Common myeloid progenitor, CD34-positive (primary cell): ENCODE data around the gene BTBD2. TPM values are rescaled to one million over a fixed set of nuclear protein-coding genes. Genes with fewer than 3 reads are reported as not detected.

Experiments
- CTCF ChIA-PET: fragments of 350-600 bp; sonication (Branson Sonifier 250); formaldehyde crosslinking; loops from one replicate; lab custom pipeline; 2021; ENCODE audit warnings: antibody characterized with exemption; lab: Charles Lee
- POLR2A ChIA-PET: fragments of 350-600 bp; sonication (Branson Sonifier 250); formaldehyde crosslinking; loops from one replicate; lab custom pipeline; 2021; ENCODE audit warnings: antibody characterized with exemption; lab: Charles Lee
- DNase-seq, 3 donors: peaks; one replicate each; pipeline versions ENCODE4 v3.0.0 to v3.0.0-alpha.2; 2013
- H3K27ac ChIP-seq, 2 experiments: 1 replicate in 1 of 2; 2 replicates in 1 of 2; pipeline ENCODE4 v1.7.0; 2013; ENCODE audit warnings: inconsistent platforms in 2 of 2, low read length in 2 of 2, mild to moderate bottlenecking in 2 of 2, low read depth in 1 of 2, moderate library complexity in 1 of 2; ENCODE audit not compliant: severe bottlenecking in 2 of 2, insufficient read depth in 1 of 2, poor library complexity in 1 of 2
- H3K27me3 ChIP-seq, 5 experiments: replicated peaks in 2 of 5; 1 replicate in 3 of 5; 2 replicates in 2 of 5; pipeline versions ENCODE4 v1.6.1 to v1.7.0; 2013; ENCODE audit warnings: low read length in 4 of 5, mild to moderate bottlenecking in 2 of 5, moderate library complexity in 2 of 5, inconsistent platforms in 1 of 5; ENCODE audit not compliant: insufficient read depth in 5 of 5, control insufficient read depth in 4 of 5
- H3K36me3 ChIP-seq, 4 experiments: 1 replicate in 2 of 4; 2 replicates in 2 of 4; pipeline versions ENCODE4 v1.6.1 to v1.7.0; 2013; ENCODE audit warnings: low read length in 3 of 4, control low read depth in 1 of 4, mild to moderate bottlenecking in 1 of 4; ENCODE audit not compliant: control insufficient read depth in 4 of 4, insufficient read depth in 4 of 4
- H3K4me1 ChIP-seq, 4 experiments: 1 replicate in 3 of 4; 2 replicates in 1 of 4; pipeline versions ENCODE4 v1.6.1 to v1.7.1; 2013; ENCODE audit warnings: low read length in 3 of 4, mild to moderate bottlenecking in 3 of 4, control low read depth in 1 of 4, inconsistent platforms in 1 of 4, moderate library complexity in 1 of 4; ENCODE audit not compliant: control insufficient read depth in 4 of 4, insufficient read depth in 4 of 4; ENCODE audit errors: control extremely low read depth in 1 of 4
- H3K4me3 ChIP-seq, 7 experiments: 1 replicate in 4 of 7; 2 replicates in 3 of 7; pipeline versions ENCODE4 v1.5.1 to v1.7.0; 2013; ENCODE audit warnings: mild to moderate bottlenecking in 7 of 7, low read length in 6 of 7, moderate library complexity in 6 of 7, inconsistent platforms in 2 of 7, low read depth in 2 of 7, control low read depth in 1 of 7; ENCODE audit not compliant: insufficient read depth in 4 of 7, control insufficient read depth in 1 of 7; ENCODE audit errors: extremely low read depth in 1 of 7
- H3K9me3 ChIP-seq, 5 experiments: 1 replicate in 4 of 5; 2 replicates in 1 of 5; pipeline versions ENCODE4 v1.6.1 to v1.7.1; 2013; ENCODE audit warnings: low read length in 4 of 5, mild to moderate bottlenecking in 2 of 5, inconsistent platforms in 1 of 5, low read depth in 1 of 5, moderate library complexity in 1 of 5; ENCODE audit not compliant: control insufficient read depth in 4 of 5, insufficient read depth in 2 of 5; ENCODE audit errors: control extremely low read depth in 1 of 5
- WGBS: methylation state at CpG from one replicate; pipeline ENCODE4 v1.1.5; 2013; ENCODE audit not compliant: insufficient coverage; 5-methylcytosine and 5-hydroxymethylcytosine counted together
- polyA plus RNA-seq: library from polyadenylated mRNA; unstranded; fragments of 120-200 nt; gene quantifications from one replicate; pipeline ENCODE4 v1.2.1, GENCODE V29; 2013

The BTBD2 gene
- 78.4 TPM for polyA plus RNA-seq

- peak; percentile 80 to 88 (median 82) for DNase-seq
- Histone ChIP-seq H3K27me3 (no peaks in the 10 kb centered on the region), H3K4me1 (peaks cover 0 to 32% (median 19%) of the 10 kb centered on the region in 4 experiments), H3K9me3 (no peaks in the 10 kb centered on the region), H3K36me3 (peaks cover 0 to 11% (median 1%) of the 10 kb centered on the region in 4 experiments), H3K4me3 (peak within 1 kb of the TSS; percentile 19 to 84 (median 62)), H3K27ac (peak within 1 kb of the TSS in 1 of 2 experiments; percentile 25)
- POLR2A ChIA-PET, result interaction anchor here (0.7 to 1.1 kb wide), 3 partner anchors 34 to 59 kb away, joined by 3 to 4 read pairs (median 3); no protein-coding TSS in a partner anchor
- WGBS, result no CpG with 5 or more reads among the region's 20 CpGs
- CTCF ChIA-PET, result no interaction called here
Observed at GRCh38 chr19:2015608-2015950, at the start of gene BTBD2. Gene BTBD2, minus strand, starts transcription at chr19:2015714. Its CDS starts 11 bp downstream, at chr19:2015703.

GRCh38 chr19:2064788-2065524 is 49.4 kb upstream of the BTBD2 start:
- 94% methylated on average over 32 of the region's 38 CpGs for WGBS

GRCh38 chr19:2064395-2064787 is 48.9 kb upstream of the BTBD2 start:
- ChIA-PET POLR2A (interaction anchor here (0.6 to 2.1 kb wide), 2 partner anchors 13 to 166 kb away, joined by 3 to 4 read pairs; partner anchors contain the start of gene MKNK2), CTCF (interaction anchor here (0.7 to 1.1 kb wide), 2 partner anchors 13 to 45 kb away, joined by 3 to 4 read pairs; partner anchors contain the start of gene MKNK2)
- WGBS, result 94% methylated on average over 11 of the region's 13 CpGs
- Histone ChIP-seq H3K9me3 (no peaks in the 10 kb centered on the region), H3K4me1 (peaks cover 2 to 32% (median 27%) of the 10 kb centered on the region in 4 experiments), H3K27me3 (no peaks in the 10 kb centered on the region), H3K36me3 (no peaks in the 10 kb centered on the region), H3K4me3 (no peak overlapping the region), H3K27ac (no peak overlapping the region)
- no peak for DNase-seq

More at GRCh38 chr19:2064788-2065524, 49.4 kb upstream of the BTBD2 start:
- H3K27ac ChIP-seq, result no peak overlapping the region
- H3K9me3 ChIP-seq, result no peaks in the 10 kb centered on the region
- POLR2A ChIA-PET, result no interaction called here
- DNase-seq, result no peak
- H3K4me1 ChIP-seq, result peaks cover 2 to 30% (median 28%) of the 10 kb centered on the region in 4 experiments
- H3K36me3 ChIP-seq, result peaks cover 0 to 1% (median 0%) of the 10 kb centered on the region in 4 experiments
- CTCF ChIA-PET, result interaction anchor here (0.7 to 1.1 kb wide), 2 partner anchors 13 to 46 kb away, joined by 3 to 4 read pairs; partner anchors contain the start of gene MKNK2
- no peaks in the 10 kb centered on the region for H3K27me3 ChIP-seq
- no peak overlapping the region for H3K4me3 ChIP-seq

GRCh38 chr19:2063824-2064223 is 48.3 kb upstream of the BTBD2 start:
- Histone ChIP-seq H3K27me3 (no peaks in the 10 kb centered on the region), H3K4me3 (no peak overlapping the region), H3K4me1 (peaks cover 2 to 37% (median 27%) of the 10 kb centered on the region in 4 experiments), H3K9me3 (no peaks in the 10 kb centered on the region), H3K27ac (no peak overlapping the region), H3K36me3 (no peaks in the 10 kb centered on the region)
- ChIA-PET POLR2A (interaction anchor here (0.6 to 2.1 kb wide), 2 partner anchors 12 to 166 kb away, joined by 3 to 4 read pairs; partner anchors contain the start of gene MKNK2), CTCF (interaction anchor here (1.0 to 4.5 kb wide), 5 partner anchors 9 to 44 kb away, joined by 3 to 21 read pairs (median 5); partner anchors contain the start of gene MKNK2)
- 97% methylated on average over 7 of the region's 8 CpGs for WGBS
- no peak for DNase-seq

GRCh38 chr19:2062770-2063169 is 47.3 kb upstream of the BTBD2 start:
- 94% methylated on average over 8 of the region's 9 CpGs for WGBS
- no peak for DNase-seq
- Histone ChIP-seq H3K4me3 (no peak overlapping the region), H3K9me3 (no peaks in the 10 kb centered on the region), H3K27ac (no peak overlapping the region), H3K27me3 (no peaks in the 10 kb centered on the region), H3K4me1 (peaks cover 2 to 48% (median 36%) of the 10 kb centered on the region in 4 experiments), H3K36me3 (no peaks in the 10 kb centered on the region)
- POLR2A ChIA-PET, result interaction anchor here (2.1 kb wide), 1 partner anchor 11 kb away, joined by 4 read pairs; the partner anchor contains the start of gene MKNK2
- CTCF ChIA-PET, result interaction anchor here (0.6 to 4.5 kb wide), 6 partner anchors 10 to 40 kb away, joined by 3 to 21 read pairs (median 4); partner anchors contain the start of gene MKNK2

GRCh38 chr19:2062389-2062729 is 46.8 kb upstream of the BTBD2 start:
- Histone ChIP-seq H3K36me3 (no peaks in the 10 kb centered on the region), H3K9me3 (no peaks in the 10 kb centered on the region), H3K4me3 (peak overlapping the region in 5 of 7 experiments; percentile 69 to 87 (median 80)), H3K4me1 (peaks cover 2 to 52% (median 40%) of the 10 kb centered on the region in 4 experiments), H3K27ac (peak overlapping the region; percentile 89 to 95), H3K27me3 (no peaks in the 10 kb centered on the region)
- POLR2A ChIA-PET, result interaction anchor here (0.6 to 2.1 kb wide), 3 partner anchors 10 to 14 kb away, joined by 3 to 4 read pairs (median 3); partner anchors contain the start of gene MKNK2
- CTCF ChIA-PET, result interaction anchor here (0.6 to 4.5 kb wide), 7 partner anchors 8 to 39 kb away, joined by 3 to 21 read pairs (median 4); partner anchors contain the start of gene MKNK2
- no peak for DNase-seq
- WGBS, result 73% methylated on average over 7 of the region's 10 CpGs
